ENCODE measurements around the gene NUDT3. TPM values are rescaled to one million over a fixed set of nuclear protein-coding genes. Genes with fewer than 3 reads are reported as not detected.
"Not testable (repeated sequence)": the region's sequence is repeated elsewhere in the genome, so short reads cannot be mapped to it uniquely, and the experiment has no call there.

The NUDT3 gene
- total RNA-seq, 2 donors from 2014 or later = 22.8 to 24.7 TPM

DNA sequence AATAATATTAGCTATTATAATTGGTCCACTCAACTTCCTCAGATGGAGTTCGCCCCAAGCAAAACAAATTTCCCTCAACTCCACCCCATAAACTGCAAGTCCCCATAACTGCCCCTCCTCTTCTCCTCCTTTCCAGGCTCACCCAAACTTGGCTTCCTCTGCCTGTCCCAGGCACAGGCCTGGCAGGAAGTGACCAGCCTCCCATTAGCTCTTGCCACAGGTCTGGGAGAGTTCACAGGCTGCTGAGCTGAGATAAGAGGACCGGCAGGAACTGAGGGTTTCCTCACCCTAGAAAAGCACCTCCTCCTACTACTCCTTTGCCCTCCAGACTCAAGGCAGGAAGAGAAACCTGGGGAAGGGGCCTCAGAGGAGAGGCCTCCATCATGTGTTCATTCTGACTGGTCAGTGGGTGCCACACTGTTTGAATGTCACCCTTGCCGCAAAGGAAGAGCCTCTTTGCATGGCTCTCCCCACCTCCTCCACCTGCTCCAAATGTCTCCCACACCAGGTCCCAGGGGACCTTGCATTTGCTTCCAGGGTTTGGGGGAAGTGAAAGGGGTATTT lies 119.1 kb downstream of the NUDT3 start:
- H3K4me1 ChIP-seq (ENCODE audit: control insufficient read depth, insufficient read depth, low read length) = no peaks in the 10 kb centered on the region
- H3K36me3 ChIP-seq (ENCODE audit: control insufficient read depth, insufficient read depth, low read length) = no peaks in the 10 kb centered on the region
- Mint-ChIP-seq H3K9me3 (no peaks in the 10 kb centered on the region), H3K27me3 (ENCODE audit: insufficient read depth) (peaks cover 2% of the 10 kb centered on the region), H3K27ac (no peak overlapping the region), H3K36me3 (ENCODE audit: low read depth) (peaks cover 2% of the 10 kb centered on the region), H3K4me1 (peaks cover 5% of the 10 kb centered on the region), H3K4me3 (no peak overlapping the region)
- DNase-seq = no peak
- no peaks in the 10 kb centered on the region for H3K27me3 ChIP-seq (ENCODE audit: control insufficient read depth, insufficient read depth, low read length, poor library complexity, severe bottlenecking)
- H3K27ac ChIP-seq (ENCODE audit: low read depth, low read length) = no peak overlapping the region
- H3K9me3 ChIP-seq (ENCODE audit: control insufficient read depth, low read length) = no peaks in the 10 kb centered on the region
- WGBS, 2 experiments (ENCODE audit: insufficient coverage in 1 of 2, insufficient read length in 1 of 2) = 89% methylated on average over 3 of the region's 3 CpGs; no CpG with 5 or more reads in 1 of the 2 experiments
- H3K9ac ChIP-seq (ENCODE audit: extremely low read depth, low read length, poor library complexity, severe bottlenecking) = no peak overlapping the region
- TF ChIP-seq, protein P1, sequence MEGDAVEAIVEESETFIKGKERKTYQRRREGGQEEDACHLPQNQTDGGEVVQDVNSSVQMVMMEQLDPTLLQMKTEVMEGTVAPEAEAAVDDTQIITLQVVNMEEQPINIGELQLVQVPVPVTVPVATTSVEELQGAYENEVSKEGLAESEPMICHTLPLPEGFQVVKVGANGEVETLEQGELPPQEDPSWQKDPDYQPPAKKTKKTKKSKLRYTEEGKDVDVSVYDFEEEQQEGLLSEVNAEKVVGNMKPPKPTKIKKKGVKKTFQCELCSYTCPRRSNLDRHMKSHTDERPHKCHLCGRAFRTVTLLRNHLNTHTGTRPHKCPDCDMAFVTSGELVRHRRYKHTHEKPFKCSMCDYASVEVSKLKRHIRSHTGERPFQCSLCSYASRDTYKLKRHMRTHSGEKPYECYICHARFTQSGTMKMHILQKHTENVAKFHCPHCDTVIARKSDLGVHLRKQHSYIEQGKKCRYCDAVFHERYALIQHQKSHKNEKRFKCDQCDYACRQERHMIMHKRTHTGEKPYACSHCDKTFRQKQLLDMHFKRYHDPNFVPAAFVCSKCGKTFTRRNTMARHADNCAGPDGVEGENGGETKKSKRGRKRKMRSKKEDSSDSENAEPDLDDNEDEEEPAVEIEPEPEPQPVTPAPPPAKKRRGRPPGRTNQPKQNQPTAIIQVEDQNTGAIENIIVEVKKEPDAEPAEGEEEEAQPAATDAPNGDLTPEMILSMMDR (conservative IDR thresholded peaks at IDR 0.05) = no peak
- H3K4me3 ChIP-seq (ENCODE audit: low read length) = no peak overlapping the region

DNA sequence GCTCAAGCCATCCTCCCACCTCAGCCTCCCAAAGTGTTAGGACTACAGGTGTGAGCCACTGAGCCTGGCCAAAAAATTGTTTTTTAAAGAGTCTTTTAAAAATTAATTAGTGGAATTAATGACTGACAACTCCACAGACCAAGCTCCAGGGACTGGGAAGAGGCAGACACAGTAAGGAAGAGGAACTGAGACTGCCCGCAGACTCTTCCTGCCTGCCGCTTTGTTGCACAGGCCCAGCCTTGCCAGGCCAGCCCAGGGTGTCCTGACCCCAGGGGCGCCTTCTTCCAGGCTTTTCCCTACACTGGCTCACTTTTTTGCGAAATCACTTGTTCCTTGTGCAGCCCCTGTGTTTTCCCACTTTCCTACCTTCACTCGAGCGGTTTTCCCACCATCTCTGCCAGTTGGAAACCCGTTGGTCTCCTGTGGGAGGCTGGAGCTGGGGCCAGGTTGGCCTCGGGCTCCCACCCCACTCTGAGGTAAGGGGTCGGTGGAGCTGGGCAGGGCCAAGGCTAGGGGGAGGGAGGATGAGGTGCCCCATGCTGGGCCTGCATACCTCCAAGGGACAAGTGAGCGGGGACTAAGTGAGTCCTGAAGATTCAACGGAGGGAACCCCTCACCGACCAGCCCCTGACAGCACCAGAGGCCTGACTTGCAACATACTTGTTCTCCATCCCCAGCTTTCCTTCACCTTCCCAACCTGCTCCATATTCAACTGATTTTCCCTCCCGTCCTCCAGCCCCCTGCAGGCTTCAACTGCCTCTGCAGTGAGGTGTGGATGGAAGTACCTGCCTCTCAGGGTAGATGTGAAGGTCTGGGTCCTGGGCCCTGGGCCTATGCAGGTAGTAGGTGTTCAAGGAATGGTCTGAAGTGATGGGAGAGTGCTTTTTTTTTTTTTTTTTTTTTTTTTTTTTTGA lies 120.2 kb downstream of the NUDT3 start:
- H3K36me3 ChIP-seq (ENCODE audit: control insufficient read depth, insufficient read depth, low read length) = no peaks in the 10 kb centered on the region
- no peaks in the 10 kb centered on the region for H3K9me3 Mint-ChIP-seq
- peaks cover 2% of the 10 kb centered on the region for H3K27me3 Mint-ChIP-seq (ENCODE audit: insufficient read depth)
- no peak overlapping the region for H3K27ac ChIP-seq (ENCODE audit: low read depth, low read length)
- TF ChIP-seq, protein P1 (conservative IDR thresholded peaks at IDR 0.05) = peak; percentile 60
- peaks cover 5% of the 10 kb centered on the region for H3K4me1 Mint-ChIP-seq
- H3K9me3 ChIP-seq (ENCODE audit: control insufficient read depth, low read length) = no peaks in the 10 kb centered on the region
- no peak overlapping the region for H3K4me3 Mint-ChIP-seq
- H3K9ac ChIP-seq (ENCODE audit: extremely low read depth, low read length, poor library complexity, severe bottlenecking) = no peak overlapping the region
- peak; percentile 72 for DNase-seq
- H3K27me3 ChIP-seq (ENCODE audit: control insufficient read depth, insufficient read depth, low read length, poor library complexity, severe bottlenecking) = no peaks in the 10 kb centered on the region
- no peak overlapping the region for H3K27ac Mint-ChIP-seq
- H3K36me3 Mint-ChIP-seq (ENCODE audit: low read depth) = peaks cover 2% of the 10 kb centered on the region
- H3K4me1 ChIP-seq (ENCODE audit: control insufficient read depth, insufficient read depth, low read length) = no peaks in the 10 kb centered on the region
- WGBS, 2 experiments (ENCODE audit: insufficient coverage in 1 of 2, insufficient read length in 1 of 2) = 89 to 91% methylated on average over 6 to 13 of the region's 13 CpGs
- H3K4me3 ChIP-seq (ENCODE audit: low read length) = no peak overlapping the region

DNA sequence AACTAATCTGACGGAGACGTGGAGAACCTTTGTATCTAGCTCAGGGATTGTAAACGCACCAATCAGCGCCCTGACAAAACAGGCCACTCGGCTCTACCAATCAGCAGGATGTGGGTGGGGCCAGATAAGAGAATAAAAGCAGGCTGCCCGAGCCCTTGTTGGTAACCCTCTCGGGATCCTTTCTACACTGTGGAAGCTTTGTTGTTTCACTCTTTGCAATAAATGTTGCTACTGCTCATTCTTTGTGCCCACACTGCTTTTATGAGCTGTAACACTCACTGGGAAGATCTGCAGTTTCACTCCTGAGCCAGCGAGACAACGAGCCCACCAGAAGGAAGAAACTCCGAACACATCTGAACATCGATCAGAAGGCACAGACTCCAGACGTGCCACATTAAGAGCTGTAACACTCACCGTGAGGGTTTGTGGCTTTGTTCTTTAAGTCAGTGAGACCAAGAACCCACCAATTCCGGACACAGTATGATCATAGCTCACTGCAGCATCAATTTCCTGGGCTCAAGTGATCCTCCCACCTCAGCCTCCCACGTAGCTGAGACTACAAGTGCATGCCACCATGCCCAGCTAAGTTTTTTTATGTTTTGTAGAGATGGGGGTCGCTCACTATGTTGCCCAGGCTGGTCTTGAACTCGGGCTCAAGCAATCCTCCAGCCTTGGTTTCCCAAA lies 122.7 kb downstream of the NUDT3 start:
- not testable (repeated sequence) for H3K4me3 ChIP-seq (ENCODE audit: low read length); H3K36me3 ChIP-seq (ENCODE audit: control insufficient read depth, insufficient read depth, low read length); H3K27me3 Mint-ChIP-seq (ENCODE audit: insufficient read depth); H3K4me3 Mint-ChIP-seq; H3K4me1 ChIP-seq (ENCODE audit: control insufficient read depth, insufficient read depth, low read length); H3K4me1 Mint-ChIP-seq; H3K27me3 ChIP-seq (ENCODE audit: control insufficient read depth, insufficient read depth, low read length, poor library complexity, severe bottlenecking); H3K27ac ChIP-seq (ENCODE audit: low read depth, low read length); DNase-seq; H3K9ac ChIP-seq (ENCODE audit: extremely low read depth, low read length, poor library complexity, severe bottlenecking); H3K36me3 Mint-ChIP-seq (ENCODE audit: low read depth); H3K27ac Mint-ChIP-seq
- peaks cover 11% of the 10 kb centered on the region for H3K9me3 Mint-ChIP-seq
- WGBS, 2 experiments (ENCODE audit: insufficient coverage in 1 of 2, insufficient read length in 1 of 2) = 81 to 82% methylated on average over 13 to 17 of the region's 17 CpGs
- H3K9me3 ChIP-seq (ENCODE audit: control insufficient read depth, low read length) = peaks cover 14% of the 10 kb centered on the region

DNA sequence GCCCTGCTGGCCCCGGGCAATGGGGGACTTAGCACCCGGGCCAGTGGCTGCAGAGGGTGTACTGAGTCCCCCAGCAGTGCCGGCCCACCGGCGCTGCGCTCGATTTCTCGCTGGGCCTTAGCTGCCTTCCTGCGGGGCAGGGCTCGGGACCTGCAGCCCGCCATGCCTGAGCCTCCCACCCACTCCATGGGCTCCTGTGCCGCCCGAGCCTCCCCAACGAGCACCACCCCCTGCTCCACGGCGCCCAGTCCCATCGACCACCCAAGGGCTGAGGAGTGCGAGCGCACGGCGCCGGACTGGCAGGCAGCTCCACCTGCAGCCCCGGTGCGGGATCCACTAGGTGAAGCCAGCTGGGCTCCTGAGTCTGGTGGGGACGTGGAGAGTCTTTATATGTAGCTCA lies 123.3 kb downstream of the NUDT3 start:
- H3K9ac ChIP-seq (ENCODE audit: extremely low read depth, low read length, poor library complexity, severe bottlenecking); H3K36me3 Mint-ChIP-seq (ENCODE audit: low read depth); H3K27me3 ChIP-seq (ENCODE audit: control insufficient read depth, insufficient read depth, low read length, poor library complexity, severe bottlenecking); H3K4me1 Mint-ChIP-seq; H3K27ac Mint-ChIP-seq; H3K27ac ChIP-seq (ENCODE audit: low read depth, low read length); H3K27me3 Mint-ChIP-seq (ENCODE audit: insufficient read depth); H3K4me3 ChIP-seq (ENCODE audit: low read length); H3K4me1 ChIP-seq (ENCODE audit: control insufficient read depth, insufficient read depth, low read length); DNase-seq; H3K36me3 ChIP-seq (ENCODE audit: control insufficient read depth, insufficient read depth, low read length); H3K4me3 Mint-ChIP-seq: not testable (repeated sequence)
- 94% methylated on average over 3 of the region's 25 CpGs; no CpG with 5 or more reads in 1 of the 2 experiments for WGBS, 2 experiments (ENCODE audit: insufficient coverage in 1 of 2, insufficient read length in 1 of 2)
- H3K9me3 Mint-ChIP-seq = peaks cover 17% of the 10 kb centered on the region
- peaks cover 18% of the 10 kb centered on the region for H3K9me3 ChIP-seq (ENCODE audit: control insufficient read depth, low read length)
